ENCODE measurements around the gene SPATA22.
"Not testable (repeated sequence)": the region's sequence is repeated elsewhere in the genome, so short reads cannot be mapped to it uniquely, and the experiment has no call there.

SPATA22 gene

DNA sequence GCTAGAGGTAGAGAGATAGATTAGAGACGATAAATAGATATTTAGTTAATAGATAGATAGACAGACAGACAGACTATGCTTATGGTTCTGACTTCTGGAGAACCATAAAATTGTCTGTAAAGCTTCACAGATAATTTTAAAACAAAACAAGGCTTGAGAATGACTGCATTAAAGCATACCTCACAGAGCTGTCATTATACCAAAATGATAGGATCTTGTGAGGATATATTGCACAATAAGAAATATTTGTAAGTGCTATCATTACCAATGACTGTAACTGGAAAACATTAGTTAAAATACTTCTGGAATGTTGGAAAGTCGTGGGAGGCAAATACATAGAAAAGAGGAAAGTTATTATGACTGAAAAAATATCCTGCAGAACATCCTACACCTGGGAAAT lies 69.8 kb downstream of the SPATA22 start:
- TF ChIP-seq, protein P1, sequence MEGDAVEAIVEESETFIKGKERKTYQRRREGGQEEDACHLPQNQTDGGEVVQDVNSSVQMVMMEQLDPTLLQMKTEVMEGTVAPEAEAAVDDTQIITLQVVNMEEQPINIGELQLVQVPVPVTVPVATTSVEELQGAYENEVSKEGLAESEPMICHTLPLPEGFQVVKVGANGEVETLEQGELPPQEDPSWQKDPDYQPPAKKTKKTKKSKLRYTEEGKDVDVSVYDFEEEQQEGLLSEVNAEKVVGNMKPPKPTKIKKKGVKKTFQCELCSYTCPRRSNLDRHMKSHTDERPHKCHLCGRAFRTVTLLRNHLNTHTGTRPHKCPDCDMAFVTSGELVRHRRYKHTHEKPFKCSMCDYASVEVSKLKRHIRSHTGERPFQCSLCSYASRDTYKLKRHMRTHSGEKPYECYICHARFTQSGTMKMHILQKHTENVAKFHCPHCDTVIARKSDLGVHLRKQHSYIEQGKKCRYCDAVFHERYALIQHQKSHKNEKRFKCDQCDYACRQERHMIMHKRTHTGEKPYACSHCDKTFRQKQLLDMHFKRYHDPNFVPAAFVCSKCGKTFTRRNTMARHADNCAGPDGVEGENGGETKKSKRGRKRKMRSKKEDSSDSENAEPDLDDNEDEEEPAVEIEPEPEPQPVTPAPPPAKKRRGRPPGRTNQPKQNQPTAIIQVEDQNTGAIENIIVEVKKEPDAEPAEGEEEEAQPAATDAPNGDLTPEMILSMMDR (IDR thresholded peaks at IDR 0.05; ENCODE audit: low read depth, low read length) = no peak
- no peak overlapping the region for H3K4me3 ChIP-seq (replicated peaks in 1 of 2; ENCODE audit: low read depth in 2 of 2, low read length in 2 of 2)
- DNase-seq (ENCODE audit: low read depth in 2 of 2) = no peak

DNA sequence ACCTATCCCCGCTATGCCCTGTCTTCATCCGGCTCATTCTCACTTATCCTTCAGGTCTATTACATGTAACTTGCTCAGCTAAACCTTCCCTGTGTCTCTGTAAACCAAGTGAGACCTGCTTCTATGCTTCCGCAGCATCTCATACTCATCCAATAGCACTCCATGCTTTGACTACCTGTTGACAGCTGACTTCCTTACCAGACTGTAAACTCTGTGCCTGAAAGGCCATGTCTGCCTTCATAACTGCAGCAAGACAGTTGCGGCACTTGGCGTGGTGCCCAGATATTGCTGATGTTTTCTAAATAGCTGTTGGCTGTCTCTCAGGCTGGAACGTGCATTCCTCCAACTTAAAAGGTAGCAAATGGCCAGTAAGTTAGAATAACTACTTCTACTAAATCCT lies 71.6 kb downstream of the SPATA22 start:
- TF ChIP-seq, protein P1 (IDR thresholded peaks at IDR 0.05; ENCODE audit: low read depth, low read length) = no peak
- DNase-seq (ENCODE audit: low read depth in 2 of 2) = peak in 1 of 2 donors; percentile 3
- no peak overlapping the region for H3K4me3 ChIP-seq (replicated peaks in 1 of 2; ENCODE audit: low read depth in 2 of 2, low read length in 2 of 2)

DNA sequence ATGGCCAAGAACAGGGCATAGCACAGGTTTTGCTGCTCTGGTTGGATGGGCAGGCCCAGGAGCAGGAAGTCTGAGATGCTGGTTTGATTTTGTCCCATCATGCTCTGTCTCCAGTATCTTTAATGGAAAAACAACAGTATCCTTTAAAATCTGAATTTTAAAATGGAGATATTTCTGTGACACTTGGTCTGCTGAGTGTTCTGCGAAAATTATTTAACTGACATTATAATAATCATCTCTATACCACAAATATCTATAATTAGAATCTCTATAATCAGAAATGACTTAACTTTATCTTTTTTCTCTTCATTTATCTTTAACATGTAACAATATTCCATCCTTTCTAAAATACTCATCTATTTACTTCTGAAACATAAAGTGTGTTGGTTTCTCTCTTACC lies 73.3 kb downstream of the SPATA22 start, which contains the start of gene OR1E1:
Gene OR1E1, minus strand, starts transcription at position 101 of the 400 bp plus-strand sequence. Its CDS starts 0 bp downstream, at position 101.
- TF ChIP-seq, protein P1 (IDR thresholded peaks at IDR 0.05; ENCODE audit: low read depth, low read length) = no peak
- no peak for DNase-seq (ENCODE audit: low read depth in 2 of 2)
- H3K4me3 ChIP-seq (replicated peaks in 1 of 2; ENCODE audit: low read depth in 2 of 2, low read length in 2 of 2) = no peak within 1 kb of the TSS

DNA sequence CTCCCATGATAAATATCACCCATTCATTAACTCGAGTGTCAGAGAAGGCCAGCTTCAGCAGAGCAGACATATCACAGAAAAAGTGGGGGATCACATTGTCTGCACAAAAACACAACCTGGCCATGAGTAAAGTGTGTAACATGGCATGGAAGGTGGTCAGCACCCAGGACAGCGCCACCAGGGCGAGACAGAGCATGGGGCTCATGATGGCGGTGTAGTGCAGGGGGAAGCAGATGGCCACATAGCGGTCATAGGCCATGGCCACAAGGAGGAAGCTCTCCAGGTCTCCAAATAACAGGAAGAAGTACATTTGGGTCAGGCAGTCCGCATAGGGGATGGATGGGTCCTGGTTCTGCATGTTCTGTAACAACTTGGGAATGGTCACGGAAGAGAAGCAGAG lies 73.8 kb downstream of the SPATA22 start:
- DNase-seq (ENCODE audit: low read depth in 2 of 2); H3K4me3 ChIP-seq (replicated peaks in 1 of 2; ENCODE audit: low read depth in 2 of 2, low read length in 2 of 2): not testable (repeated sequence)

Data from cardiac fibroblast (primary cell).